Activated T-helper 9 cell treated with anti-CD3 and anti-CD28 coated beads, Interleukin-2, amount 50 U/mL, for 16 hours (primary cell): ENCODE data around the gene HDHD3.
"Not testable (repeated sequence)": the region's sequence is repeated elsewhere in the genome, so short reads cannot be mapped to it uniquely, and the experiment has no call there.

ENCODE experiments used
- DNase-seq: peaks from one replicate; pipeline ENCODE4 v3.0.0-alpha.2; 2020; ENCODE audit warnings: low read depth

HDHD3 gene

DNA sequence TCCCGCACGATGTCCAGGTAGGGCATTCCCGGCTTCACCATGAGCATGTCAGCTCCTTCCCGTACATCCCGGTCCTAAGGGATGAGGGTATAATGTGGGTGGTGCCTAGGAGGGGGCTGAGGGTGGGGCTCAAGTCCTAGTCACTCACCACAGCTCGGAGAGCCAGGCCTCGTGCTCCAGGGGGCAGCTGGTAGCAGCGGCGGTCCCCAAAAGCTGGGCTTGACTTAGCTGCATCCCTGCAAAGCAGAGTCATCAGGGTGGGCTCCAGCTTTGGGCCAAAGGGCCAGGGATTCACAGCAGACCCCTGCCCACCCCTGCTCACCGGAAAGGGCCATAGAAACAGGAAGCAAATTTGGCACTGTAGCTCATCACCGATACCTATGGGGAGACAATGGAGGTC, 12.7 kb upstream of the HDHD3 start:
- no peak for DNase-seq

DNA sequence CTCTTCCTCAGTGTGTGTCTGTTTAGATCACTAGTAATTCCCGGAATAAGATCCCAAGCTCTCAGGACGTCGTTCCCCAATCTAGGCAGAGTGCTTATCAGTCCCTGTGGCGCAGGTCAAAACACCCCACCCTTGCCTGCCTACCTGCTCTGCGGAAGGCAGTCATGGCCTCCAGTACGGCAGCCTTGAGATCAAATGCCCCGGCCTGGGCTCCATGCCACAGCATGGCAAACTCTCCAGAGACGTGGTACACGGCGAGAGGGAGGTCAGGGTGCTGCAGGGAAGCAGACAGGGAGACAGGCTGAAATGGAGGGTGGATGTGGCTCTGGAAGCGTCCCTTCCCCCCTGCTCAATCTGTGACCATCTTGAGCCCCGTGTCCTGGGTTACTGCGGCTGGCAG, 12.0 kb upstream of the HDHD3 start:
- no peak for DNase-seq

DNA sequence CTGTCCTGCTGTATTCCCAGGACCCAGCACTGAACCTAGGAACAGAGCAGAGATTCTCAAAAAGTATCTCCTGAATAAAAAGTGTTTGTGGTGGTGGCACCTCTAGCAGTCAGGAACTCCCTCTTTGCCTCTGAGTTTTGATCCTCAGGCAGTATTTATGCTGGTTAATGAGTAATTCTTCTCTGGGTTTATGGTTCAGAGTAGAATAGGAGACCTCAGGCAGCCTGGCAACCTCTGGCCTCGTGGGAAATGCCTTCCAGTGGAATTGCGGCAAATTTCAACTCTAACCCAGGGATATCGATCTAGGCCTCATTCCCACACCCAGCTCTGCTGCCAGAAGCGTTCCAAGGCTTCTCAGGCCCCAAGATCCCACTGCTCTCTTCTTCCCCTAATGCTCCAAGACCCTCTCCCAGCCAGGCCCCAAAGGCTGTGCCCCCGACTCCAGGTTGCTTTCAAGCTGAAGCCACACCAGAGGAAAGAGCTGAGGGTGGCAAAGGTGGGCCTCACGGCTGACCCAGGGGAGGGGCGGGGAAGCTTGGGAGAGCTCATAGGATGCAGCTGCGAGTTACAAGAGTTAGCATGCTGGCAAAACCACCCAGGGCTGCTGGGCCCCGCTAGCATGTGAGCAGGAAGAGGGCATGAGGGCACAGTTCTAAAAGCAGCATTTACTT, 10.9 kb upstream of the HDHD3 start:
- DNase-seq = no peak

DNA sequence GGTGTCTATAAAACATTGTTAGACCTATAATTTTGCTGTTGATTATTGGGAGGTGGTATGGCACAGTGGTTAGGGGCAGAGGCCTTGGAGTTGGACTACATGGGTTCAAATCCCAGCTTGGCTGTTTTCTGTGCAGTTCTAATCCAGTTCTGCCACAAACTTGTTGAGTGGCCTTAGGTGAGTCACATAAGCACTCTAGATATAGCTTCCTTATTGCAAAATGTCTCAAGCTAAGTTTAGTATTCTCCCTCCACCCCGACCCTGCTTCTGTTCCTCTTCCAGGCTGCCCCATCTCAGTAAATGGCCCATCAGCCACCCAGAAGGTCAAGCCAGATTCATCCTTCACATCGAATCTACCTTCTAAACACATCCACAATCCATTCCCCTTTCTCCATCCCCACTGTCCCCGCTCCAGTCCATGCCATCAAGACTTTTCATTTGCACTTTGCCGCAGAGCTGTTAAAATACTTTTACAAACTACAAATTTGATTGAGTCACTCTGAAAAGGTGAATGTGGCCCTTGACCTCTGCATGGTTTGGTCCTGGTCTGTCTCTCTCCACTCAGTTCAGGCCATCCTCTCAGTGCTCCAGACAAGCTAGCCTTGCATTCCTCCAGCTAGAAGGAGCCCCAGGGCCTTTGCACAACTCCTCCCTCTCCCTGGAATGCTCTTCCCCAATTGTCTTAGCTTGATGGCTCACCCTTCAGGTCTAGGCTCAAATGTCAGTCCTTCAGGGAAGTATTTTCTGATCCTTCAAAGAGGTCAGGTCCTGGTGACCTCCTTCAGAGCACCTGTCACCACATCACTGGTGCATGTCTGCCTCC, 10.0 kb upstream of the HDHD3 start:
- no peak for DNase-seq

DNA sequence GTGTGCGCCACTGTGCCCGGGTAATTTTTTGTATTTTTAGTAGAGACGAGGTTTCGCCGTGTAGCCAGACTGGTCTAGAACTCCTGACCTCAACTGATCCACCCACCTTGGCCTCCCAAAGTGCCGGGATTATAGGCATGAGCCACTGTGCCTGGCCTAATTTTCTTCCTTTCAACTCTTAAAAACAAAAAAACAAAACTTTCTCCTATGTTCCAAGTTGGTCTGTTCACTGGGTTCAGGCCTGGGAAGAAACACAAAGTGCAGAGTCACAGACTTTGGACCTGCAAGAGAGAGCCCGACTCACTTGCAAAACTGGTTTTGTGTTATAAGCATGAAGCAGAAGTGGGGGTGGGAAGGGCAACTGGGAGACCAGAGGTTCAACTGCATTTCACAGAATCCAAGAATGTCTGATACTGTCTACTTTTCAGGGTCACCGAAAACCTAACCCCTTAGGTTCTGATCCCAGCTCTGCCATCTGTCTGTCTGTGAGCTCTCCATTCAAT, 5.2 kb upstream of the HDHD3 start:
- DNase-seq = no peak

DNA sequence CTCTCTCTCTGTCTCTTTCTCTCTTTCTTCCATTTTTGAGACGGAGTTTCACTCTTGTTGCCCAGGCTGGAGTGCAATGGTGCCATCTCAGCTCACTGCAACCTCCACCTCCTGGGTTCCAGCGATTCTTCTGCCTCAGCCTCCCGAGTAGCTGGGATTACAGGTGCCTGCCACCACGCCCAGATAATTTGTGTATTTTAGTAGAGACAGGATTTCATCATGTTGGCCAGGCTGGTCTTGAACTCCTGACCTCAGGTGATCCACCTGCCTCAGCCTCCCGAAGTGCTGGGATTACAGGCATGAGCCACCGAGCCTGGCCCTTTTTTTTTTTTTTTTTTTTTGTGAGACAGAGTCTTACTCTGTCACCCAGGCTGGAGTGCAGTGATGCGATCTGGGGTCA, 4.7 kb upstream of the HDHD3 start:
- DNase-seq = not testable (repeated sequence)

DNA sequence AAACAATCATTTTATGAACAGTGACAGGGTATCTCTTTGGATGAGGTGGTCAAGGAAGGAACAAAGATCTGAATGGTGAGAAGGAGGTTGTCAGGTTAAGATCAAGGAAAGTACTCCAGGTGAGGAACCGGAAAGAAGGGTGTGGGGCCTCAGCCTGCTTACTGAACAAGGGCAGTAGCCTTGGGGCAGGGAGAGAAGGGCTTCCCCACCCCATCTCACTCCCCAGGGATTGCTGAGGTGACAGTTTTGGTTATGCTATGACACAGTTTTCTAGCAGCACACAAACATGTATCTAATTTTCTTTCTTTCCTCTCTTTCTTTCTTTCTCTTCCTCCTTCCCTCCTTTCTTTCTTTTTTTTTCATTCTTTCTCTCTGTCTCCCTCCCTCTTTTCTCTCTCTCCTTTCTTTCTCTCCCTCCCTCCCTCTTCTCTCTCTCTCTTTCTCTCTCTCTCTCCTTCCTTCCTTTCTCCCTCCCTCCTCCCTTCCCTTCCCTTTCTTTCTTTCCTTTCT, 4.1 kb upstream of the HDHD3 start:
- DNase-seq = no peak

DNA sequence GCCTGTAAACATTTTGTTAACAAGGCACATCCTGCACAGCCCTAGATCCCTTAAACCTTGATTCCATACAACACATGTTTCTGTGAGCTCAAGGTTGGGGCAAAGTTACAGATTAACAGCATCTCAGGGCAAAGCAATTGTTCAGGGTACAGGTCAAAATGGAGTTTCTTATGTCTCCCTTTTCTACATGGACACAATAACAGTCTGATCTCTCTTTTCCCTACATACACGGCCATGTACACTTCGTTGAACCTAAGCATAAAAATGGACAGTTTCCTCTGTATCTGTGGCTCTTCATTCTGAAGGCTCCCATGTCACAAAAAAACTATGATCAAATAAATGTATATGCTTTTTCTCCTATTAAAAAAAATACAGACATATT, 3.0 kb upstream of the HDHD3 start:
- DNase-seq = not testable (repeated sequence)

DNA sequence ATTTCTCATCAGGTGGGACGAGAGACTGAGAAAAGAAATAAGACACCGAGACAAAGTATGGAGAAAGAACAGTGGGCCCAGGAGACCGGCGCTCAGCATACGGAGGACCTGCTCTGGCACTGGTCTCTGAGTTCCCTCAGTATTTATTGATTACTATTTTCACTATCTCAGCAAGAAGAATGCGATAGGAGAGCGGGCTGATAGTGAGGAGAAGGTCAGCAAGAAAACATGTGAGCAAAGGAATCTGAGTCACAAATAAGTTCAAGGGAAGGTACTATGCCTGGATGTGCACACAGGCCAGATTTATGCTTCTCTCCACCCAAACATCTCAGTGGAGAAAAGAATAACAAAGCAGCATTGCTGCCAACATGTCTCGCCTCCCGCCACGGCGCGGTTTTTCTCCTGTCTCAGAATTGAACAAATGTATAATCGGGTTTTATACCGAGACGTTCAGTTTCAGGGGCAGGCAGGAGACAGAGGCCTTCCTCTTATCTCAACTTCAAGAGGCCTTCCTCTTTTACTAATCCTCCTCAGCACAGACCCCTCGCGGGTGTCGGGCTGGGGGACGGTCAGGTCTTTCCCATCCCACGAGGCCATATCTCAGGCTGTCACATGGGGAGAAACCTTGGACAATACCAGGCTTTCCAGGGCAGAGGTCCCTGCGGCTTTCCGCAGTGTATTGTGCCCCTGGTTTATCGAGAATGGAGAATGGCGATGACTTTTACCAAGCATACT, 2.5 kb upstream of the HDHD3 start:
- DNase-seq = not testable (repeated sequence)

DNA sequence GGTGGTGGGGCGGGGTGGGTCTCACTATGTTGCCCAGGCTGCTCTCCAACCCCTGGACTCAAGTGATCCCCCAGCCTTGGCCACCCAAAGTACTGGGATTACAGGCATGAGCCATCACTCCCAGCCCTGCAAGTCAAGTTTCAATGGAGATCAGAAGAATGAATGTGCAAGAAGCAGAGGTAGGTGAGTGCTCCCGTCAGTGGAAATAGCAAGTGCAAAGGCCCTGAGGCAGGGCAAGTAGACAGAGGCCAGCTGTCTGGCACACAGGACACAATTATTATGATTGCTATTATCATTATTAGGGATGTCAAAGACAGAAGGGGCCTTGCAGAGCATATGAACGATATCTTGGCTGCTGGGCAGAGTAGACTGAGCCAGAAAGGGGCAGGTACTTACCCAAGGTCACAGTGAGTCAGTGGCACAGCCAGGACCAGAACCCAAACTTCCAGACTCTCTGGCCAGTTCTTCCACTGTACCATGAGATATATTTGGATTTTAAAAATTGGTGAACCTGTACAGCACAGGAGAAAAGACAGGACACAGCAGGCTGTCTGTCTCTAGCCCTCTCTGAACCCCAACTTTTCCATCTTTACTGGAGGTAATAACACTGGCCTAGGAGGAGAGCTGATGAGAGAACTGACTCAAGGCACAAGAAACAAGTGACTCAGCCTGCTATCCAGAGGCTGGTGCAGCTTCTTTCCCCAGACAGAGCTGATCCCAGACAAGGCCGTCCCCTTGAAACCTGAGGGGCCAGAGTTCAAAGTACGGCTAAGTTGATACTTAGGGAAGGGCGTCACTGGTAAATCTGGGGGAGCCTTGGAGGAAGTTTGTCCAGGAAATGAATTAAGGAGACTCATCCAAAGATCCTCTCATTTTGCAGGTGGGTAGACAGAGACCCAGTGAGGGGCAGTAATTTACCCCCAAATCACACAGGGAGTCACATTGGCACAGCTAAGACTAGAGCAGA, 1.4 kb downstream of the HDHD3 start:
- no peak for DNase-seq

DNA sequence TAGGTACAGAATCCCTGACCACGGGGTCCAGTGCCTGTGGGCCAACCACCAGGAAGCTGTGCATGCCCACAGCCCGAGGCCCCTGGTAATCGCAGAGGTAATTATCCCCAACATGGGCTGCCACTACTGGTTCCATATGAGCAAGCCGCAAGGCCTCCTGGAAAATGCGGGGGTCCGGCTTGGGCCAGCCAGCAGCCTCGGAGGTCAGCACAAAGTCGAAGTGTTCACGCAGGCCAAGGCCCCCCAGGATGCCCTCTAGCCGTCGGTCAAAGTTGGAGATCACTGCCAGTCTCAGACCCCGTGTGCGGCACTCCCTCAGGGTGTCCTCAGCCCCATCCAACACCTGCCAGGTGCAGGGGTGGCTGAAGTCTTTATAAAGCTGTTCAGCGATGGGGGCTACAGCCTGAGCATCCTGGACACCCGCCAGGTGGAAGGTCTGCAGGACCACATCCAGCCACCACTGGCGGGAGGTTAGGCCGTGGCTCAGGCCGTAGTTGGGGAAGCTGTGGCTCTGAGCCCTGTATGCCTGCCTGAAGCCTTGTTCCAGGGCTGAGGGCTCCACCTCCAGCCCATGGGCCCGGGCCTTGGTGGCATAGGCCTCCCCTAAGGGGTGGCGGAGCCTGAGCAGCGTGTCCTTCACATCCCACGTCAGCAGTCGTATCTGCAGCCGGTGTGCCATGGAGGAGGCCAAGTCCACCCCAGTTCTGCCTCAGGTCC, 3.0 kb downstream of the HDHD3 start:
- DNase-seq = no peak

DNA sequence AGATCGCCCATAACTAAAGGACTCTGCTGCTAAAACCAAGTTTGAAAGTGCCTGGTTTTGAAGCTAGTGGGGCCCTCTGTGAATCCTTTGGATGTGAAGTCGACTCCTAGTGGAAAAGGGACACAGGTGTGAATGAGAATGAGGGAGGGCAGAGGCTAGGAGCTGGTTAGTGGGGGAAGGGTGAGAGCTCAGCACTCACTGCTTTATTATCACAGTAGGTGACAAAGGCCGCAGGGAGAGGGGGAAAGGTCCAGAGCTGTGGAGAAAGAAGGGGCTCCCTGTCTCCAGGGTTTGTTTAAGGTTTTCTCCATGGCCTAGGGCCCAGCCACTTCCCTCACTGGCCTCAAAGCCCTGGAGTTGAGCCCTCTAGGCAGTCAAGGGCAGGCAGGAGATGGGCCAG, 3.5 kb downstream of the HDHD3 start:
- no peak for DNase-seq

DNA sequence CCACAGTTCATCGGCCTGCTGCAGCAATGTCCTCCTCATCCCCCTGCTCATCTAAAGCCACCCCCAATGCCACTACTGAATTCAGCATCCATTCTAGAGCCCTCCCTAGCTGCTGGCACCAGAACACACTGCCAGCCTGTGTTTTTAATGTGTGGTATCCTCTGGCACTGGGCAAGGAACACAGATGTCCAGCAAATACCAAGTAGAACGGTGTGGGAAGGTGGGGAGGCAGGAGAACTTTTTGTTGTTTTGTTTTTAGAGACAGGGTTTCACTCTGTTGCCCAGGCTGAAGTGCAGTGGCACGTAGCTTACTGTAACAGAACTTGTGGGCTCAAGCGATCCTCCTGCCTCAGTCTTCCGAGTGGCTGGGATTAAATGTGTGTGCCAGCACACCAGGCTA, 4.7 kb downstream of the HDHD3 start:
- DNase-seq = no peak

DNA sequence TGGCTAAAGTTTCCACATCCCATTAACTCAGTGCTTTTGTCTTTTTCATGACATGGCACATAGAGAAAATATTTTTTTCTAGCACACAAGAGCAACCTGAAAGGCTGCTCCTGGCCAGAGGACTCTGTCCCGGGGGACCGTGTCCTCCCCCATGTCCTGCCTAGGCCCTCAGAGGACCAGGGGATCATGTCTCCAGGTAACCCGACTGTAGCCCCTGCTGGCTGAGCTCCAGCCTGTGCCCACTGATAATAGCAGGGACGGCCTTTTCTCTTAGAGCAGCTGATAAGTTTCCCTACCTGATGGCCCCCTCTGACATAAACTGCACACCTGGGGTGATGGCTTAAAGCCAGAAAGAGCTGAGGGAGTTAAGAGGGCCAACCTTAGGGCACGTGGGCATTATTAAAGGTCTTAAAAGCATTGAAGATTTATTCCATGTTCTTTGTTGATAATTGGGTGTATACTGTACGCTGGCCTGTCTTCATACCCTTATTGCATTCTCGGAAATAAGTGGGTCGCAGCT, 5.9 kb downstream of the HDHD3 start:
- DNase-seq = no peak

DNA sequence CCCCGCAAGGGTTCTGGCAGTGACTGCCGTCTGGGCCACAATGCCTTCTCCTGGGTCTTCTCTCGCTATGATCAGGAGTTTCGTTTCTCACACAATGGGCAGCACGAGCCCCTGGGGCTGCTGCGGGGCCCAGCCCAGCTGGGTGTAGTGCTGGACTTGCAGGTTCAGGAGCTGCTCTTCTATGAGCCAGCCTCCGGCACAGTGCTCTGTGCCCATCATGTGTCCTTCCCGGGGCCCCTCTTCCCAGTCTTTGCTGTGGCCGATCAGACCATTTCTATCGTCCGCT, 7.0 kb downstream of the HDHD3 start:
- DNase-seq = no peak

DNA sequence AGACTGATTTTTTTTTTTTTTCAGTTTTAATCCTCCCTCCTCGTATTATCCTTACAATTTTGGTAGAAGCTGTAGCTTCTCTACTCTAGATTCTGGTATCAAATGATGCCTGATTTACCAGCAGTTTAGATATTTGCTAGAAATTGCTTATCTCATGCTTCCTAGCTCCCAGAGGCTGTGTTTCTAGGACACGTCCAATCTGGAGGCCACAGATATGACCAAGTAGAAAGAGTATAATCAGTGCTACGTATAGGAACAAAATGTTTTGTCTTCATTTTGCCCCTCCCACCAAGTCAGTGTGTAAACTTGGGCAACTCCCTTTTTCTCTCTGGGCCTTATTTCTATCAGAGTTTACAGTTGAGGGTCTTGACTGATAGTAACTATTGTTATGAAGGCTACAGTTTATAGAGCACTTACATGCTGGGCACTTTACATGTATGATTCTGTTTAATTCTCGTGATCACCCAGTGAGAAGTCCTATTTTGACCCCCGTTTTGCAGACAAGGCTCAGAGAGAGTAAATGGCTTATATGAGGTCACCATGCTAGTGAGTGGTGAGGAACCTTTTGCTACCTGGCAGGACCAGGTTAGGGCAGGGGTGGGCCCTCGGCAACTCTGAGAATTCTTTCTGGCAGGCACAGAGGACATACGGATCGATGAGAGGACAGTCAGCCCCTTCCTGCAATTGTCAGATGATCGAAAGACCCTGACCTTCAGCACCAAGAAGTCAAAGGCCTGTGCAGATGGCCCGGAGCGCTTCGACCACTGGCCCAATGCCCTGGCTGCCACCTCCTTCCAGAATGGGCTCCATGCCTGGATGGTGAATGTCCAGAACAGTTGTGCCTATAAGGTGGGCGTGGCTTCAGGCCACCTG, 7.6 kb downstream of the HDHD3 start:
- DNase-seq = no peak

DNA sequence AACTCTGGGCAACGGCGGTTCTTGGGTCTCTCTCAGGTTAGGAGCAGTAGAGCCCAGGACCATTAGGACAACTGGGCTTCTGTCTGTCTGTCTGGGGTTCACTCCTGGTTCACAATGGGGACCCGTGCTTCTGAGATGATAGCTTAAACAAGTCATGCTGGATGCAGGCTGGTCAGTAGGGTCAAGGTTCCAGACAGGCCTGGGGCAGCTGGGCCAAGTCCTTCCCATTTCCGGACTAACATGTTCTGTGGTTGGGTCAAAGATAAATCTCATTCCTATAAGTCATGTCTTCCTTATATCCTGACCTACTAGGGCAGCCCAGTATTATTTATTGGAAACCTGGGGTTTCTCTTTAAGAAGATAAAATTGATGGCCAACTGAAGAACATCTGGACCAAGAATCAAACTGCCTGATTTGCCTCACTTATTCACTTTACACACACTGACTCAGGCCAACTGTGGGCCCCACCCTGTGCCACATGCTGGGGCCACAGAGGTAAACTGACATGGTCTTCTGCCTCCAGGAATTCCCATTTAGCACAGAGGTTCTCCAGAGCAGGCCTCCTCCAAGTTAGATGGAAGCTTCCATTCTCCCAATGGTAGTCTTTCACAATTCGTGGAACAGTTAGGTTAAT, 8.3 kb downstream of the HDHD3 start:
- DNase-seq = no peak

DNA sequence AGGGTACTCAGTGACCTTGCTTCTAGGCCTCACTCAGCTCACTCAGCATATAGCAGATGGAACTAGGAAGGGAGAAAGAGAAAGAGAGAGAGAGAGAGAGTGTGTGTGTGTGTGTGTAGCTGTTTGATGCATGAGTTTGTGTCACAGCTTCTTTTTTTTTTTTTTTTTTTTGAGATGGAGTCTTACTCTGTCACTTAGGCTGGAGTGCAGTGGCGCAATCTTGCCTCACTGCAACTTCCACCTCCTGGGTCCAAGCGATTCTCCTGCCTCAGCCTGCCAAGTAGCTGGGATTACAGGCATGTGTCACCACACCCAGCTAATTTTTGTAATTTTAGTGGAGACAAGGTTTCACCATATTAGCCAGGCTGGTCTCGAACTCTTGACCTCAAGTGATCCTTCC, 11.1 kb downstream of the HDHD3 start:
- not testable (repeated sequence) for DNase-seq

DNA sequence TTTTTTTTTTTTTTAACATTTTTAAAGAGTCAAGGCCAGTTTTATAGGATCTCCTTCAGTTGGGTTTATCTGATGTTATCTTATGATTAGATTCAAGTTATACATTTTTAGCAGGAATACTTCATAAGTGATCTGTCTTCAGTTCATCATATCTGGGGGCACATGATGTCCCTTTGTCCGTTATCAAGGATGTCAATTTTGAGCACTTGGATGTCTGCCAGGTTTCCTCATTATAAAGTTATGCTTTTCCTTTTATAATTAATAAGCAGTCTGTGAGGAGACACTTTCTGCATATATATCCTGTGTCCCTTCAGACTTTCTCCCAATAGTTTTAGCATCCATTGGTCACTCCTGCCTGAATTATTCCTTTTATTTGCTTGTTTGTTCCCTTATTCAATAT, 11.8 kb downstream of the HDHD3 start:
- no peak for DNase-seq
